Gastrocnemius medialis (tissue), 4 donors: Measurements from ENCODE around the gene ARRB1. TPM values are rescaled to one million over a fixed set of nuclear protein-coding genes. Genes with fewer than 3 reads are reported as not detected.

Source experiments
- ATAC-seq, 2 donors: fragments of 150-250 bp; one replicate each; pipeline ENCODE4 v1.9.1; 2016
- DNase-seq, 2 donors: peaks; one replicate each; pipeline ENCODE4 v3.0.0-alpha.2; 2019
- H3K27ac ChIP-seq, 4 donors: fragments of 200-600 bp; sonication (generic); 1 replicate in 1 of 4; 2 replicates in 3 of 4; pipeline ENCODE4 v1.5.1; 2016 to 2018; ENCODE audit warnings: mild to moderate bottlenecking in 2 of 4, moderate library complexity in 1 of 4
- H3K27me3 ChIP-seq, 3 donors: fragments of 200-600 bp; sonication (generic) in 2 of 3; 1 replicate in 1 of 3; 2 replicates in 2 of 3; pipeline versions ENCODE4 v1.5.1 to v1.6.0; 2016 to 2019; ENCODE audit warnings: mild to moderate bottlenecking in 1 of 3, moderate library complexity in 1 of 3
- H3K36me3 ChIP-seq, 2 donors: fragments of 200-600 bp; sonication (generic) in 1 of 2; one replicate each; pipeline ENCODE4 v1.5.1; 2017 to 2018
- H3K4me1 ChIP-seq, 2 donors: fragments of 200-600 bp; sonication (generic) in 1 of 2; one replicate each; pipeline ENCODE4 v1.5.1; 2016 to 2017; ENCODE audit warnings: mild to moderate bottlenecking in 2 of 2
- H3K4me3 ChIP-seq, 4 donors: fragments of 200-600 bp; sonication (generic) in 3 of 4; 1 replicate in 1 of 4; 2 replicates in 3 of 4; pipeline ENCODE4 v1.5.1; 2016 to 2019; ENCODE audit warnings: mild to moderate bottlenecking in 2 of 4
- H3K9me3 ChIP-seq, 3 donors: fragments of 200-600 bp; sonication (generic) in 2 of 3; 1 replicate in 1 of 3; 2 replicates in 2 of 3; pipeline ENCODE4 v1.5.1; 2016 to 2019
- CTCF ChIP-seq, 5 experiments: fragments of 450-650 bp in 3 of 5; fragments of 200-600 bp in 2 of 5; sonication (generic) in 2 of 5; IDR thresholded peaks in 4 of 5; conservative IDR thresholded peaks in 1 of 5; 1 replicate in 4 of 5; 2 replicates in 1 of 5; pipeline ENCODE4 v1.5.1; 2016 to 2019; ENCODE audit warnings: antibody characterized with exemption in 5 of 5, mild to moderate bottlenecking in 3 of 5, moderate library complexity in 3 of 5
- POLR2A ChIP-seq, 2 donors: fragments of 450-650 bp; IDR thresholded peaks; one replicate each; pipeline ENCODE4 v1.6.1; 2017; ENCODE audit warnings: antibody characterized with exemption in 2 of 2, mild to moderate bottlenecking in 2 of 2, moderate library complexity in 2 of 2
- in situ Hi-C, 4 donors: fragments of 200-750 bp; cut with MboI; loops; one replicate each; pipeline versions ENCODE4 v1.15.0 to v1.8.0; 2017; ENCODE audit warnings: low sequenced_read_pairs in 4 of 4
- intact Hi-C: fragments of 100-400 bp; cut with DNase I; formaldehyde crosslinking; loops from one replicate; pipeline ENCODE4 v1.15.1; 2023; ENCODE audit warnings: low total_unique reads
- total RNA-seq, 4 donors: library from RNA; depleted of rRNA; stranded (reverse); fragments of >200 nt; gene quantifications; one replicate each; pipeline versions ENCODE4 v1.1.0 to v1.2.3, GENCODE V29; 2016

The ARRB1 gene
- total RNA-seq, 4 donors from 2014 or later: 4.3 to 11.8 (median 5.4) TPM

DNA sequence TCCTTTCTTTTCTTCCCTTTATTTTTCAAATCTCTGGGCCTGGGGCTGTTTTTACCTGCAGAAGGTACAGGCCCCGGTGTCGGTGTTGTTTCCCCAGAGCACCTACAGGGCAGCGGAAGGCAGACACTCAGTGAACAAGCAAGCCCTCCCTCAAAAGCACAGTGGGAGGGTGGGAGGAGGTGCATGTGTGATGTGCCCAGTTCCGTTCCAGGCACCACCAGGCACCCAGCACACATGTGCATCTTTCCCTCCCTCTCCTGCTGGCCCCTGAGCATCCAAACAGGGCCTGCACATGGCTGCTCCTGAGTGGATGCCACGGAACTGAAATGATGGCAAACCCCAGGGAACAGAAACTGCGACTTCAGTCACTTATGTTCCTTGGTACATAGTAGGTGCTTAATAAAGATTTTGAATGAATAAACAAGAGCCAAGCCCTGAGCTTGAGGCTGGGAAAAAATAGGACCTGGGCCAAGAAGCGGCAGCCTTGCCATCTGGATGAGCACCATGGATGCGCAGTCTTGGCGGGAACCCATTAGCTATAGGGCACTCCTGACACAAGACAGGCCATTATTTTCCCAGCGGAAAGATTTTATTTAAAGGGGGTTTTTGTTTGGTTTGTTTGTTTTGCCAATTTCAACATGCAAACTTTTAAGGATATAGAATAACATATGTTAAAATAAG, 47.8 kb downstream of the ARRB1 start:
- DNase-seq (no peak), ATAC-seq (no peak)
- no peak overlapping the region for H3K4me3 ChIP-seq
- in situ Hi-C loops (no loop called here), intact Hi-C loops (no loop called here)
- no peak overlapping the region for H3K27ac ChIP-seq
- H3K36me3 ChIP-seq: no peaks in the 10 kb centered on the region
- no peak for TF ChIP-seq CTCF (IDR thresholded peaks at IDR 0.05 in 4 of 5, conservative IDR thresholded peaks at IDR 0.05 in 1 of 5)
- TF ChIP-seq POLR2A (IDR thresholded peaks at IDR 0.05): no peak
- no peaks in the 10 kb centered on the region for H3K27me3 ChIP-seq
- H3K9me3 ChIP-seq: no peaks in the 10 kb centered on the region
- peaks cover 4 to 7% of the 10 kb centered on the region in 2 donors for H3K4me1 ChIP-seq

- peak overlapping the region; percentile 44 to 60 (median 48) for H3K27ac ChIP-seq
- no peaks in the 10 kb centered on the region for H3K27me3 ChIP-seq
- peaks cover 4 to 7% of the 10 kb centered on the region in 2 donors for H3K4me1 ChIP-seq
- no peak overlapping the region for H3K4me3 ChIP-seq
- no peaks in the 10 kb centered on the region for H3K9me3 ChIP-seq
- intact Hi-C loops (no loop called here), in situ Hi-C loops (no loop called here)
- H3K36me3 ChIP-seq: no peaks in the 10 kb centered on the region
- DNase-seq (no peak), ATAC-seq (no peak)
- TF ChIP-seq POLR2A (IDR thresholded peaks at IDR 0.05) (no peak), CTCF (IDR thresholded peaks at IDR 0.05 in 4 of 5, conservative IDR thresholded peaks at IDR 0.05 in 1 of 5) (no peak)
Measured at GRCh38 chr11:75302371-75302770, 49.1 kb downstream of the ARRB1 start.

GRCh38 chr11:75301601-75302345, 49.7 kb downstream of the ARRB1 start:
- Histone ChIP-seq H3K36me3 (no peaks in the 10 kb centered on the region), H3K9me3 (no peaks in the 10 kb centered on the region), H3K27ac (peak overlapping the region; percentile 44 to 60 (median 48)), H3K4me3 (no peak overlapping the region), H3K27me3 (no peaks in the 10 kb centered on the region), H3K4me1 (peaks cover 4 to 7% of the 10 kb centered on the region in 2 donors)
- DNase-seq (no peak), ATAC-seq (no peak)
- in situ Hi-C loops (no loop called here), intact Hi-C loops (no loop called here)
- TF ChIP-seq CTCF (IDR thresholded peaks at IDR 0.05 in 4 of 5, conservative IDR thresholded peaks at IDR 0.05 in 1 of 5) (no peak), POLR2A (IDR thresholded peaks at IDR 0.05) (no peak)

DNA sequence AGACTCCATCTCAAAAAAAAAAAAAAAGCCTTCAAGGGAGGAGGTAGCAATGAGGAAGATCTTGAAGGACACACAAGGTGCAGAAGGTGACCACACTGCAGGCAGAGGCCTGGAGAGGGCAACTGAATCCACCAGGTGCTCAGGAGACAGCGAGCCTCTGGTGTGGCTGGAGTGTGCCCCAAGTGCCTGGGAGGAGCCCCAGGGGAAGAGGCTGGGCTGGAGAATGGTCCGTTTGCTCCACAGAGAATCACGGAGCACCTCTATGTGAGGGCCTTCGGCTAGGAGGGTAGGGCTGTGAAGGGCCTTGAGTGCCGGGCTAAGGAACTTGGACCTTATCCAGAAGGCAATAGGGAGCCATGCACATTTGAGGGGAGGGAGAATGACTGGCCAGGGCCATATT, 50.3 kb downstream of the ARRB1 start:
- H3K36me3 ChIP-seq: no peaks in the 10 kb centered on the region
- H3K27me3 ChIP-seq: no peaks in the 10 kb centered on the region
- no peak overlapping the region for H3K4me3 ChIP-seq
- ATAC-seq: no peak
- TF ChIP-seq CTCF (IDR thresholded peaks at IDR 0.05 in 4 of 5, conservative IDR thresholded peaks at IDR 0.05 in 1 of 5): no peak
- TF ChIP-seq POLR2A (IDR thresholded peaks at IDR 0.05): no peak
- intact Hi-C loops (no loop called here), in situ Hi-C loops (no loop called here)
- H3K9me3 ChIP-seq: no peaks in the 10 kb centered on the region
- peak overlapping the region in 3 of 4 donors; percentile 45 to 60 (median 51) for H3K27ac ChIP-seq
- DNase-seq: no peak
- H3K4me1 ChIP-seq: peaks cover 4 to 7% of the 10 kb centered on the region in 2 donors
